Measurements from ENCODE around the gene ABHD16B. TPM values are rescaled to one million over a fixed set of nuclear protein-coding genes. Genes with fewer than 3 reads are reported as not detected.

The ABHD16B gene
- total RNA-seq, 1 experiment from 2014 or later: 0.24 TPM

DNA sequence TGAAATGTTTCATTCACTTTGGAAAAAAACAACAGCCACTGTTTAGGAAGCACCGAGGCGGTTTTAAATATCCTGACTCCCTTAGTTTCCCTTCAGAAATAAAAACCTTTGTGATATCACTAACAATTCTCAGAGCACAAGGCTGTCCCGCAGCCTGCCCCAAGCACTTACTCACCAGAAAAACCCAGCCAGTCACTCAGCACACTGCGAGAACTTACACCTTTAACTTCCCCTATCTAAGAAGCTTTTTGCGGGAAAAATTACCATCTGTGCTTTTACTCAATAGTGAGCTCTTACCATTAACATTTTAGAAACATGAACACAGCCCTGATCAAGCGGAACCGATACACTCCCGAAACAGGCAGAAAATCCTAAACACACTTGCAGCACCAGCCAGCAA, 39.5 kb upstream of the ABHD16B start:
- Mint-ChIP-seq H3K9me3 (ENCODE audit: low read depth, unreplicated experiment) (no peaks in the 10 kb centered on the region), H3K4me3 (ENCODE audit: low read depth, unreplicated experiment) (no peak overlapping the region), H3K27ac (ENCODE audit: unreplicated experiment) (no peak overlapping the region)

DNA sequence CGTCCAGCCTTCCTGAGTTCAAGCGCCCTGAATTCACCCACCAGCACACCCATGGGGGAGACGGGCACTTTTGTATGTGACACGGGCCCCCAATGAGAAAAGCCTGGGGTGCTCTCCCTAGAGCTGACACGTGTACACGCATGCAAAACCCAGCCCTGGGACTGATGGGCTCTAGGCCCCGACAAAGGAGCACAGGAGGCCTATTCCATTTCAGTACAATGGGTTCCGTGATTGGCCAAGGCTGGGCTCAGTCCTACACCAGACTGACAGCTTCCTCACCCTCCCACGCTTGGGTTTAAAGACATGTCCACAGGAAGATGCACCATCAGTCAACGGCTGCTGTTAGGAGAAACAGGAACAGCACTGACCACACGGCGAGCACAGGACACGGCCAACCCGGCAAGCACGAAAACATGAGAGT, 39.0 kb upstream of the ABHD16B start:
- no peak for DNase-seq
- Mint-ChIP-seq H3K27me3 (ENCODE audit: unreplicated experiment) (peaks cover 76% of the 10 kb centered on the region), H3K27ac (ENCODE audit: unreplicated experiment) (no peak overlapping the region), H3K36me3 (ENCODE audit: insufficient read depth, unreplicated experiment) (no peaks in the 10 kb centered on the region), H3K9me3 (ENCODE audit: low read depth, unreplicated experiment) (no peaks in the 10 kb centered on the region), H3K4me1 (ENCODE audit: low read depth, unreplicated experiment) (no peaks in the 10 kb centered on the region), H3K4me3 (ENCODE audit: low read depth, unreplicated experiment) (no peak overlapping the region)
- CTCF ChIA-PET: no interaction called here
- no TSS peak for BruUV-seq (replicated peaks)
- intact Hi-C loops (cut with micrococcal nuclease; ENCODE audit: unreplicated experiment): no loop called here
- TF ChIP-seq, protein P1, sequence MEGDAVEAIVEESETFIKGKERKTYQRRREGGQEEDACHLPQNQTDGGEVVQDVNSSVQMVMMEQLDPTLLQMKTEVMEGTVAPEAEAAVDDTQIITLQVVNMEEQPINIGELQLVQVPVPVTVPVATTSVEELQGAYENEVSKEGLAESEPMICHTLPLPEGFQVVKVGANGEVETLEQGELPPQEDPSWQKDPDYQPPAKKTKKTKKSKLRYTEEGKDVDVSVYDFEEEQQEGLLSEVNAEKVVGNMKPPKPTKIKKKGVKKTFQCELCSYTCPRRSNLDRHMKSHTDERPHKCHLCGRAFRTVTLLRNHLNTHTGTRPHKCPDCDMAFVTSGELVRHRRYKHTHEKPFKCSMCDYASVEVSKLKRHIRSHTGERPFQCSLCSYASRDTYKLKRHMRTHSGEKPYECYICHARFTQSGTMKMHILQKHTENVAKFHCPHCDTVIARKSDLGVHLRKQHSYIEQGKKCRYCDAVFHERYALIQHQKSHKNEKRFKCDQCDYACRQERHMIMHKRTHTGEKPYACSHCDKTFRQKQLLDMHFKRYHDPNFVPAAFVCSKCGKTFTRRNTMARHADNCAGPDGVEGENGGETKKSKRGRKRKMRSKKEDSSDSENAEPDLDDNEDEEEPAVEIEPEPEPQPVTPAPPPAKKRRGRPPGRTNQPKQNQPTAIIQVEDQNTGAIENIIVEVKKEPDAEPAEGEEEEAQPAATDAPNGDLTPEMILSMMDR (IDR thresholded peaks at IDR 0.05; ENCODE audit: unreplicated experiment): no peak

More for the DNA sequence above, 39.5 kb upstream of the ABHD16B start:
- no TSS peak for BruUV-seq (replicated peaks)
- TF ChIP-seq, protein P1 (IDR thresholded peaks at IDR 0.05; ENCODE audit: unreplicated experiment): no peak
- DNase-seq: no peak
- H3K36me3 Mint-ChIP-seq (ENCODE audit: insufficient read depth, unreplicated experiment): no peaks in the 10 kb centered on the region
- intact Hi-C loops (cut with micrococcal nuclease; ENCODE audit: unreplicated experiment): no loop called here
- CTCF ChIA-PET: no interaction called here
- peaks cover 71% of the 10 kb centered on the region for H3K27me3 Mint-ChIP-seq (ENCODE audit: unreplicated experiment)
- no peaks in the 10 kb centered on the region for H3K4me1 Mint-ChIP-seq (ENCODE audit: low read depth, unreplicated experiment)

DNA sequence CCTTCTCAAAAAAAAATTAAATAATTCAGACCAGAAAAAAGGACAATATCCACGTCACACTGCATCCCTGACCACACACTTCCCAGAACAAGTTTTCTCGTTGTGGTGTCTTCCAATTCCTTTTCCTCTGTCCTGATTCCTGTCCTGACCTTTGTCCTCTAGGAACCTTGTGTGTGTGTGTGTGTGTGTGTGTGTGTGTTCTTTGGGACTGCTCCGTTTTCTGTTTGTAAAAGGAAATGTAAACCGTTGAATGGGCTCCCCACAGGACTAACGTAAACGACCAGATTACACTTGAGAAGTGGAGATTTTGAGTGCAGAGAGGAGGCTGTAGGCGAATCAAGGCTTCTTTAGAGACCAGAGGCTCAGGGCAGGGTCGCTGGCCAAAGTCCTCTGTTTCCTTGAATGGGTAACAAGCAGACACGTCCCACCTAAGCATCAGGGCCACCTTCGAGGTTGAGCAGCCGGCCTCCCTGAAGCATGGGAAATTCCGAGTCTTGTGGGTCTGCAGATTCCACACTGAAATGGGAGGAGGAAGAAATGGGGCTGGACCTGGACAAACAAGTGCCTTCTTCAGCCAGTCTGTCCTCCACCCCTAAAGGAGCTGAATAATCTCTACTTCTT, 37.5 kb upstream of the ABHD16B start:
- intact Hi-C loops (cut with micrococcal nuclease; ENCODE audit: unreplicated experiment): no loop called here
- Mint-ChIP-seq H3K27me3 (ENCODE audit: unreplicated experiment) (peaks cover 87% of the 10 kb centered on the region), H3K9me3 (ENCODE audit: low read depth, unreplicated experiment) (no peaks in the 10 kb centered on the region), H3K36me3 (ENCODE audit: insufficient read depth, unreplicated experiment) (no peaks in the 10 kb centered on the region), H3K4me1 (ENCODE audit: low read depth, unreplicated experiment) (no peaks in the 10 kb centered on the region), H3K4me3 (ENCODE audit: low read depth, unreplicated experiment) (no peak overlapping the region), H3K27ac (ENCODE audit: unreplicated experiment) (no peak overlapping the region)
- DNase-seq: no peak
- TF ChIP-seq, protein P1 (IDR thresholded peaks at IDR 0.05; ENCODE audit: unreplicated experiment): no peak
- CTCF ChIA-PET: no interaction called here
- BruUV-seq (replicated peaks): no TSS peak

DNA sequence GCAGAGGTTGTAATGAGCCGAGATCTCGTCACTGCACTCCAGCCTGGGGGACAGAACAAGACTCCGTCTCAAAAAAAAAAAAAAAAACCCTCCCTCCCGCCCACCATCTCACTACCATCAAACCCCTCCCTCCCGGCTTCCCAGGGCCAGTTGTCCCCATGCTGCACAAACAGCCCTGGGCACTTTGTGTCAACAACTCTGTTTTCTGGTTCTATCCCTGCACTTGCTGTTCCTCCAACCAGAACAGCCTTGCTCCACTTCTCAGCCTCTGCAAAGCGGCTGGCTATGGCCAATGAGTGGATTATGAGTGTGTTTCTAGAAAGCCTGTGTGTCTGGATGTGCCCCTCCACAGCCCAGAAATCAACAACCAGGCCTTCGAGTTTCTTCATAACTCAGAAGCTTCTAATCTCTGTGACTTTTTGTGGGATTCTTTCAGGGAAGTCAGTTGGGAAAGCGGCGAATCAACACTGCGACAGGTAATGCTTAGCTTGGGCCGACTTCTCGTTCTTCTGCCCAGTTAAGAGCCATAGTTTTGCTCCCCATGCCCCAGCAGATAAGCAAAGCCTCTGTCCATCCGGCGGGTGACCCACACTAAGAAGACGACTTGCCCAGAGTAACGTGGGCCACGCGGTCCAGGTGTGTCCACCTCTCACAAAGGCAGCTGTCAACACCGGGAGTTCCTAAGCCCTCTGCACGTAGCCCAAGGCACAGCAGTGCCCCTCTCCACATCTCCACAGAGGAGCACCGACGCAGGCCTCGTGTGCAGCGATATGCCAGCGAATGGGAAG, 35.8 kb upstream of the ABHD16B start:
- Mint-ChIP-seq H3K4me1 (ENCODE audit: low read depth, unreplicated experiment) (peaks cover 10% of the 10 kb centered on the region), H3K9me3 (ENCODE audit: low read depth, unreplicated experiment) (no peaks in the 10 kb centered on the region), H3K27me3 (ENCODE audit: unreplicated experiment) (peaks cover 89% of the 10 kb centered on the region), H3K4me3 (ENCODE audit: low read depth, unreplicated experiment) (no peak overlapping the region), H3K27ac (ENCODE audit: unreplicated experiment) (no peak overlapping the region), H3K36me3 (ENCODE audit: insufficient read depth, unreplicated experiment) (peaks cover 7% of the 10 kb centered on the region)
- TF ChIP-seq, protein P1 (IDR thresholded peaks at IDR 0.05; ENCODE audit: unreplicated experiment): no peak
- BruUV-seq (replicated peaks): no TSS peak
- no peak for DNase-seq
- intact Hi-C loops (cut with micrococcal nuclease; ENCODE audit: unreplicated experiment): no loop called here
- CTCF ChIA-PET: no interaction called here

All from Calu3 (cell line).